HG02610 (cell line): ENCODE data around the gene CNKSR1.
"Not testable (repeated sequence)": the region's sequence is repeated elsewhere in the genome, so short reads cannot be mapped to it uniquely, and the experiment has no call there.

Experiments used
- ATAC-seq: cut with Tn5 transposase; IDR thresholded peaks from one replicate; pipeline ENCODE4 v1.9.1; 2021; ENCODE audit warnings: mild to moderate bottlenecking, moderate library complexity; ENCODE audit not compliant: unreplicated experiment

Gene CNKSR1

GRCh38 chr1:26224606-26225005 lies 47.3 kb downstream of the CNKSR1 start:
- ATAC-seq: no peak

DNA sequence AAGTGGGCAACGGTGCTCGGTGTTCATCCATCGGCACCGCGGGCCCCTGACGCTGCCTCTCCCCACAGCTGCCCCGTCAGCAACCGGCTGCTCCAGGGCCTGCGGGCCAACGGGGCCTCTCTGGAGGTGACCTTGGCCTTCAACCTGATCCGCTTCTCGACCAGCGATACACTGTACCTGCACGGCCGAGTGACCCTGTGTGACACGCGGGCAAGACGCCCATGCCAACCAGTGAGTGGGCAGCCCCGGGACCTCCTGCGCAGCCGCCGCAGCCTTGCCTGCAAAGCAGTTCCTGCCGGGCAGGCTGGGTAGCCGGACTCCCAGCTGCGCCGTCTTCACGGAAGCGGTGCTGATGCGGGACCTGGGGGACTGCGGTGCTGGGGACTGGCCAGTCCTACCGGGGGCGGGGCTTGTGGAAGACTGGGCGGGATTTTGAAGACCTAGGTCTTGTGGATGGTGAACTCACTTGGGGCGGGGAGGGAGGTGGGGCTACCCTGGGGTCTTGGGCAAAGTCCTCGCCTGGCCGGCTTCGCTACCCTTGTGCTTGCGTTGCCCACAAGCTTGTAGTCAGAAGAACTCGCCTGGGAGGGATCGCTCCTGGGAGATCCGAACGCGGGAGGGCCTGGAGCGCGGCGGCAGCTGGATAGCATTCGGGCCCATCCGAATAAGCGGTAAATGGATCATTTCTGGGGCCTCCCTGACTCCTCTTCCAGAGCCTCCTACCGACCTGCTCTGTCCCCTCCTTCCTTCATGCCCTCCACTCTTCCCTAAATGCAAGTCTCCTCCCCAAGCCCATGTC lies 47.9 kb downstream of the CNKSR1 start:
- no peak for ATAC-seq

GRCh38 chr1:26230682-26231081 lies 53.4 kb downstream of the CNKSR1 start:
- not testable (repeated sequence) for ATAC-seq

DNA sequence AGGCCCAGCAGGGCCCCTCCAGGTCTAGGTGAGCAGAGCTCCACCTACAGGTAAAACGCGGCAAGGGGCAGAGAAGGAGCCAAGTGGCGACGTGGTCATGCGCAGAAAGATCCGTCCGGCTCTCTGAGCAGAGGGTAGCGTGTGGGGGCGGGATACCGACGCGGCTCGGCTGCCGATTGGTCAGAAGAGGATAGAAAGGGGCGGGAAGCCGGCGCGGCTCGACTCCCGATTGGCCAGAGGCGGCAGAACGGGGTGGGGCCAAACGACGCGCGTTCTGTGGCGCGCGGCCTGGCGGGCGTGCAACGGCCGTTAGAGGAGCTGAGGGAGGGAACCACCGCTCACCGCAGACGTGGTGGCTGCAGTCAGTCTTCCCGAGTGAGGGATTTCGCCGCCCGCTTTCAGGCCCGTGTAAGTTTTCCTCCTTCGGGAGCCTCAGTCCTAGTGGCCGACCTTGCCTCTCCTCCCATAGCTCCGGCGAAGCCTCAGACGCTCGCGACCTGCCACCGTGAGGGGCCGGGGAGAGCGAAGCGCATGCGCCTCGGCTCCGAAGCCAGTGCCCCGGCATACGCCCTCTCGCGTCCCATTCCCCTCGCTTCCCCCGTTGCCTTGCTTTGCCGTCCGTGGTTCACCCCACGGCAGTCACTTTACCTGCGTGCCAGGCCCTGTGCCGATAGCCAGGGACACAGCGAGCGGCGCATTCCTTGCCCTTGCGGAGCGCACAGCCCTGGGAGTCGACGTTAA lies 56.8 kb downstream of the CNKSR1 start, which contains the start of gene CEP85:
Gene CEP85 (plus strand): TSS at position 298 of the 741 bp plus-strand sequence. CDS start 5,584 bp downstream, outside the sequence.
- ATAC-seq: peak; percentile 91

GRCh38 chr1:26234644-26235370 lies 57.5 kb downstream of the CNKSR1 start:
- peak; percentile 9 for ATAC-seq

GRCh38 chr1:26237230-26237966 lies 60.1 kb downstream of the CNKSR1 start:
- no peak for ATAC-seq
